DMS 273 treated with DMSO at 0.1 percent for 48 hours (cell line): ENCODE results near the gene RHD.
"Not testable (repeated sequence)": the region's sequence is repeated elsewhere in the genome, so short reads cannot be mapped to it uniquely, and the experiment has no call there.

Source experiments
- DNase-seq: peaks from one replicate; lab custom pipeline; 2025; lab: John Stamatoyannopoulos, UW

RHD gene

DNA sequence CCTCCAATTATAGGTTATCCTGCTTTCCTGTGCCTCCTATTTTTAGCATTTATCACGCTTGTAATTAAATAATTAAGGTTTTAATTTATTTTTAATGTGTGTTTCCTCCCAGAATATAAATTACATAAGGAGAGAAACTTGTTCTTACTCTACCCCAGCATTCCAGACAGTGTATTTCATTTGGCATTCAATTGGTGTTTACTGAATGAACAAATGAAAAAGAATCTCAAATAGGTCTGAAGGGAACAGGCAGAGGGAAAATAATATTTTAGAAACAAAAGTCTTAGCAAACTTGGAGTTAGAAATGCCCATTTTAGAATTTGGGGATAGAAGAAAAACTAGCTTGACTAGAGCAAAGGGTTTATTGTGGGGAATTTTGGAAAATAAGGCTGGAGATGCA is 15.1 kb upstream of the RHD start:
- DNase-seq: no peak

DNA sequence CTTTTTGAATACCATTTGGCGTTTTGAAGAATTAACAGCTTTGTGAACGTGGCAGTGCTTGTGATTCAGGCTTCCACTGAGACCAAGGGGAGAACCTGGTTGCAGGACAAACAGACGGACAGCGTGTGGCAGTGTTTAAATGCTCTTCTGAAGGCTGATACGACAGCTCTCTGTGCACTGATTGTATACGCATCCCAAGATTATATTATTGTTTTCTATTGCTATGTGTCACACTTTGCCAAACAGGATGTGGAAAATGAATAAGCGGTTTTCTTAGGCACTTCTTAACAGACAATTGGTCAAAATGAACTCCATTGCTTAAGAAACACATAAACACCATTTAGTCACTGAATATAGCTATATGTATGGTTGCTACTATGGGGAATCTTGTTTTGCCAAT is 12.5 kb upstream of the RHD start:
- DNase-seq: not testable (repeated sequence)

DNA sequence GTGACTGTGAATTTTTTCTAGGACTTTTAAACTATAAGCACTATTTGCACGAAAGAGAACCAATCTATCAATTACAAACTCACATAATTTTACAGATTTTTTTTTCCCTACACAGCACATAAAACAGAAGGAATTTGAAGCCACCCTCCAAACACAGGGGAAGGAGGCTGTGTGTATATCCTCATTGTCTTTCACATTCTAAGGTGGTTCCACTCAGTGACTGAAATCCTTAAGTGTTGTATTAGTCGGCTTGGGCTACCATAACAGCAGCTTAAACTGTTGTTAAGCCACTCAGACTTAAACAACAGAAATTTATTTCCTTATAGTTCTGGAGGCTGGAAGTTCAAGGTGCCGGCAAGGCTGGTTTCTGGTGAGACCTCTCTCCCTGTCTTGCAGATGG is 12.0 kb upstream of the RHD start:
- DNase-seq: not testable (repeated sequence)

GRCh38 chr1:25266554-25267287 is 5.6 kb upstream of the RHD start:
- DNase-seq: not testable (repeated sequence)

GRCh38 chr1:25267288-25268142 is 4.8 kb upstream of the RHD start:
- DNase-seq: peak; percentile 45

GRCh38 chr1:25268143-25268760 is 4.1 kb upstream of the RHD start:
- not testable (repeated sequence) for DNase-seq

DNA sequence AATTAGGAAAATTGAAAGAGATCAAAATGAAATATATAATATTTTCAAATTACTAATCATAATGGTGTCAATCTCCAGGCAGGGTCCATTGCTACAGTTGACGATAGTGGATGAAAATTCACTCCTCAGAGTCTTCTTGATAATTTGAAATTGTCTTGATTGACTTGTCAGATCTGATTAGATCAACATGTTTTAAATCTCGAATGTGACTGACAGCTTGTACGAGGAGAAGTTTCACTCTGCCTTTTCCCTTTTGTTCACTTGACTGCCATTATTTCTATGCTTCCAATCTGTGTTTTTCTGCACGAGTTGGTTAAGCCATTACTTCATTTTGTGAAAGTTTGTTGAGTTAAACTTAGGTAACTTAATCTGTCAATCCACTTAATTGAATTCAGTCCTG is 3.3 kb downstream of the RHD start:
- not testable (repeated sequence) for DNase-seq

DNA sequence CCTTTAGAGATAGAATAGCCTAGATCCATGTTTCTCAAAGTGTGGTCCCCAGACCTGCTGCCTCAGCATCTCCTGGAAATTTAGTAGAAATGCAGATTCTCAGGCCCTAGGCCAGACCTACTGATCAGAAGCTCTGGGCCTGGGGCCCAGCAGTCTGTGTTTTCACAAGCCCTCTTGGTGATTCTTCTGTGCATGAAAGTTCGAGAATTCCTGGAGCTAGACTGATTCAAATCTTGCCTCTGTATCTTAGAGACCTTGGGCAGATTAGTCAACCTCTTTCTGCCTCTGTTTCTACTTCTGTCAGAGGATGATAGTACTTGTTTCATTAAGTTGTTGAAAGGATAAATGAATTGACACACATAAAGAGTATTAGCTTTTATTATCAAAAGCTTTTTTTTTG is 5.0 kb downstream of the RHD start:
- DNase-seq: not testable (repeated sequence)

DNA sequence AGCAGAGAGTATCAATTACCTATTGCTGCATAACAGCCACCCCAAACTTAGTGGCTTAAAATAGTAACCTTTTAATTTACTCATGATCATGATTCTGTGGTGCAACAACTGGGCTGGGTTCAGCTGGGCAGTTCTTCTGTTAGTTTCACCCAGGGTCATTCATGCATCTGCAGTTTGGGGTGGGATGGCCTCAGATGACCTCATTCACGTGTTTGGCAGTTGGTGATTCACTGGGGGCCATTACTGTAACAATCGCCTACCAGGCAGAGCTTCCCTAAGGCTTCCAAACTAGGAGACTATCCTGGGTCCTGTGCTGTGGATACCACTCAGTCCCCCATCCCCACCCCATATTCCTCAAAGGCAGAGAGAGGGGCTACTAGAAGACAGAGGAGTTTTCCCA is 6.0 kb downstream of the RHD start:
- not testable (repeated sequence) for DNase-seq

DNA sequence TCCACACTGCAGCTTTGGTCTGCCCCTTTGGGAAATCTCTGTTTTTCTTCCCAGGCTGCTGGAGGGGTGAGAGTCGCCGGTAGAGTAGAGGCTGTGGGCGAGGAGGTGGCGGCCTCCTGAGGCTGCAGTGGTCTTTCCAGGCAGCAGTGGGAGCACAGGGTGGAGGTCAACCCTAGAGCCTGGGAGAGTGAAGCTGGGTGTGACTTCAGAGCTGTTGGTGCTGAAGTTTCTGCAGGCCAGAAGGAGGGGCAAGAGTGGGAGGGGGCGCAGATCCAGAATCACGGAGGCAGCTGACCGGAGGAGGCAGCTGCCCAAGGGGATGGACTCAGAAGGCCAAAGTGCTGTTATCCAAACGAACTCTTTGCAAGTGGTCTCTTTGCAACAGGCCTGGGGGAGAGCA is 6.5 kb downstream of the RHD start:
- DNase-seq: not testable (repeated sequence)

DNA sequence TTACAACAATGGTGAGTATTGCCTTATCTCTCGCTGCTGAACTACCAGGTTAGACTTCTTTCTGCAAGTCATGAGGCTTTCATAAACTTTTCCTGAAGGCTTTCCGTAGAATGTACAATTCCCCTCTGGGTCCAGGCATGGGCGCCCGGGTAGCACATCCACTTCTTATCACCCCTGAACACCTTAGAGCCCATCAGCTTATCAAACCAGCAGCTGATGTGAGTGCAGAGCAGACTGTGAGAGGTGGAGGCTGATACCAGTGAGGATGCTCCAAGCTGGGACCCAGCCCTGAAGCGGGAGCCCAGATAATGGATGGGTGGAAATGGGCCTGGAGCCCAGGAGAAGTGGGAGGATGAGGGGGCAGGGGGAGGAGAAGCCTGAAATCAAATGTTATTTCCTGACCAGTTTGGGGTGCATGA is 7.4 kb downstream of the RHD start:
- not testable (repeated sequence) for DNase-seq

- not testable (repeated sequence) for DNase-seq
These were observed 13.6 kb downstream of the RHD start for GRCh38 chr1:25285862-25286261.

GRCh38 chr1:25287164-25287563 is 14.9 kb downstream of the RHD start:
- DNase-seq: not testable (repeated sequence)

DNA sequence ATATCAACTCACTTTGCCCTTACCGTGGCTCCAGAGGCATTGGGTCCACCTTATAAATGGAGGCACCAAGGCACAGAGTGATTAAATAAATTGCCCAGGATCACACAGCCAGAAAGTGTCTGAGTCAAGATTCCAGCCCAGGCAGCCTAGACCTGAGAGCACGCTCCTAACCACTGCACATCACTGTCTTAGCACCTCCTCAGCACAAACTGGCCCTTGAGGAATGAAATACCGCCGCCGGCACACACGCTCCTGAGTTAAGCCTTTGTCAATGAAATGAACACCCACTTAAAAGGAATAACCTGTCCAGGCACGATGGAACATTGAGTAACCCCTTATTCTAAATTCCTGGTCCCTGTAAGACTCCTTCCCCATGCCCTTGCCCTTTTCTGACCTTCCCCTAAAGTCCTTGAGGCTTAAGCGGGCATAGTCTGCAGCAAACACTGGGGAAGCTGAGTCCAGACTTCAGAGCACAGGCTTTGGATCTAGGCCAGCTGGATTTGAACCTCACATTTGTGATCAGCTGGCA is 16.3 kb downstream of the RHD start:
- not testable (repeated sequence) for DNase-seq

DNA sequence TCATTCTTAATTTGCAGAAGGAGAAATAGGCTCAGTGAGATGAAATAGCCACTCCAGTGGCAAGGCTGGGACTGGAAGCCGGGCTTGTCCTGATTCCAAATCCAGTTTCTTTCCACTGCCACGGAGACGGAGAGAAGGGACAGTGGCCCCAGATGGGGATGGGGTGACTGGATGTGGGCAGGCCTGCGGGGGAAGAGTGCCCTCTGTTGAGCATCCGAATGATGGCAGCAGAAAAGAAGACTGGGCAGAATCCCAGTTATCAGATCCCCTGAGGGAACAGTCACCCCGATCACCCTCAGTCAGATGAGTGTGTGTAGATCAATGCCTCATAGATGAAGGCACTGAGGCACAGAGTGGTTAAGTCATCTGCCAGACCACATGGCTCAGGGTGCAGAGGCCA is 17.7 kb downstream of the RHD start:
- DNase-seq: not testable (repeated sequence)

GRCh38 chr1:25293426-25293825 is 21.1 kb downstream of the RHD start:
- not testable (repeated sequence) for DNase-seq

DNA sequence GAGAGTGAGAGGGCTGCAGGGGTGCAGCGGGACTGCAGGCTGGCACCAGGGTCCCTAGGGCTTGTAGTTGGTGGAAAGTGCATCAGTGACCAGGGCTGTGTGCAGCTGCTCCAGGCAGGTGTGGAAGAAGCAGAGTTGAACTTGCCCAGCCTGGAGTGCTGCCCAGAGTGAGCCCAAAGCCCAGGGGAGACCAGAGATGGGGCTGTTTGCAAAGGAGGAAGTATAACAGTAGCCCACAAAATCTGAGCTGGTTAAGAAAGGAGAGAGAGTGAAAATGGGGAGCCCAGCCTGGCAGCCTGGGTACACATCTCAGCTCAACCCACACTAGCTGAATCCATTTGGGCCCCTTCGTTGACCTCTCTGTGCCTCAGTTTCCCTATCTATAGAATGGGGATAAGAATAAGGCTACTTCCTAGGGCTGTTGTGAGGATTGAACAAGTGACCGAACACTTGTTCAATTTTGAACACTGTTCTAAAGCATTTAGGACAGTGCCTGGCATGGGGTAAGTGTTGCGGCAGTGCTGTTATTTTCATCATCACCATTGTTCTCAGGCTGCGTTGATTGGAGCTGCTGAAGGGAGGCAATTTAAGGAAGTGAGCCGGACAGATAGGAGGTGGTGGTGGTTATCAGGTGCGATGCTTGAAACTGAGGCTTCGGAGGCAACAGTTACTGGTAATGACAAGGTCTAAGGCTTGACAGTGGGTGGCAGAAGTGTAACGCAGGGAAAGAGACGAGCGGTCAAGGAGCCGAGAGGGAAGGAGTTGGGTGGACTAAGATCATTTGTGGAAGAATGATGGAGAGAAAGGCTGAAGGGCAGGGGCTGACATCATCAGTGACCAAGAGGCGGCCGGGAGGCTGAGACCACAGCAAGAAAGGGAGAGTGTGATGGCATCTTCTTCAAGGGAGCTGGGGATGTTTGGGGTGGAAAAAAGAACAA is 22.8 kb downstream of the RHD start:
- DNase-seq: not testable (repeated sequence)

DNA sequence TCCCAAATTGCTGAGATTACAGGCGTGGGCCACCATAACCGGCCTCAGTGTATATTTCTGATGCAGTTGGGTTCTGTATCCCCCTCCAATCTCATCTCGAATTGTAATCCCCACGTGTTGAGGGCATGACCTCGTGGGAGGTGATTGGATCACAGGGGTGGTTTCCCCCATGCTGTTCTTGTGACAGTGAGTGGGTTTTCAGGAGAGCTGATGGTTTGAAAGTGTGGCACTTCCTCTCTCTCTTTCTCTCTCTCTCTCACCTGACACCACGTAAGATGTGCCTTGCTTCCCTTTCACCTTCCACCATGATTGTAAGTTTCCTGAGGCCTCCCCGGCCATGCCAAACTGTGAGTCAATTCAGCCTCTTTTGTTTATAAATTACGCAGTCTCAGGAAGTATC is 24.2 kb downstream of the RHD start:
- DNase-seq: not testable (repeated sequence)

GRCh38 chr1:25300729-25301128 is 28.4 kb downstream of the RHD start:
- DNase-seq: not testable (repeated sequence)

DNA sequence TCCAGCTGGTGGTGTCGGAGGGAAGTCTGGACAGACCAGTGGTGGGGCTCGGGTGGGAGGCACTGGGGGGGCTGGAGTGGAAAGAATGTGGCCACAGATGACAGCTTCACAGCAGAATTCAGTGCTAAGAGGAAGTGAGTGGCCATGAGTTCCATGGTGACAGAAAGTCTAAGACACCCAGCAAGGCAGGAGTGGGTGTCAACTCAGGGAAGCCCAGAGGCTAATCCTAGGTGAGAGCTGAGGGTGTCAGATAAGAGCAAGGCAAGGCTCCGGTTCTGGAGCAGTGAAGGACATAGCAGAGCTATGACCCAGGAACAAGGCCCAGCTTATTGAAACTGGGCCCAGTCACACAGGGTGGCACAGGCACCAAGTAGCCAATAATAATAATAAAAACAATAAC is 30.0 kb downstream of the RHD start:
- DNase-seq: not testable (repeated sequence)

GRCh38 chr1:25304936-25305335 is 32.6 kb downstream of the RHD start:
- not testable (repeated sequence) for DNase-seq
